ENCODE measurements around the gene CAPN13. TPM values are rescaled to one million over a fixed set of nuclear protein-coding genes. Genes with fewer than 3 reads are reported as not detected.

The CAPN13 gene
- total and polyA plus RNA-seq, 2 experiments from 2014 or later: 0.50 to 0.94 TPM

- Mint-ChIP-seq H3K27ac (no peak overlapping the region), H3K36me3 (ENCODE audit: low read depth) (no peaks in the 10 kb centered on the region), H3K4me3 (no peak overlapping the region), H3K27me3 (ENCODE audit: insufficient read depth, low read depth, poor library complexity) (peaks cover 2% of the 10 kb centered on the region), H3K9me3 (no peaks in the 10 kb centered on the region), H3K4me1 (peaks cover 3% of the 10 kb centered on the region; the same call in 1 of the 3 replicates)
- no peaks in the 10 kb centered on the region for H3K9me2 ChIP-seq (ENCODE audit: insufficient read depth)
- no peak overlapping the region for H2AFZ ChIP-seq
- no peaks in the 10 kb centered on the region for H3K79me2 ChIP-seq (replicated peaks; ENCODE audit: insufficient read depth)
- no peaks in the 10 kb centered on the region for H3F3A ChIP-seq (replicated peaks; ENCODE audit: low read depth)
- ATAC-seq: no peak
- no peaks in the 10 kb centered on the region for H3K27me3 ChIP-seq (ENCODE audit: insufficient read depth)
- no peaks in the 10 kb centered on the region for H3K4me1 ChIP-seq (ENCODE audit: insufficient read depth)
- H3K4me2 ChIP-seq: no peak overlapping the region
- H3K36me3 ChIP-seq (ENCODE audit: insufficient read depth): no peaks in the 10 kb centered on the region
- DNase-seq (ENCODE audit: low spot score): no peak
- no peak overlapping the region for H3K27ac ChIP-seq (ENCODE audit: low read depth)
- no peak overlapping the region for H3K4me3 ChIP-seq
- H4K20me1 ChIP-seq (replicated peaks; ENCODE audit: insufficient read depth): no peaks in the 10 kb centered on the region
- TF ChIP-seq ZNF114 (CRISPR knock-in tag; IDR thresholded peaks at IDR 0.05) (no peak), EZH2phosphoT487 (IDR thresholded peaks at IDR 0.05; ENCODE audit: unreplicated experiment) (no peak), ETS1 (IDR thresholded peaks at IDR 0.05) (no peak), POLR2AphosphoS5 (IDR thresholded peaks at IDR 0.05; ENCODE audit: low read depth) (no peak), JUNB (IDR thresholded peaks at IDR 0.05; ENCODE audit: unreplicated experiment) (no peak), REST (IDR thresholded peaks at IDR 0.05; ENCODE audit: unreplicated experiment) (no peak), ZNF331 (CRISPR knock-in tag; IDR thresholded peaks at IDR 0.05; ENCODE audit: low read depth) (no peak), ZNF462 (CRISPR knock-in tag; IDR thresholded peaks at IDR 0.05) (no peak), CREB1 (CRISPR knock-in tag; IDR thresholded peaks at IDR 0.05; ENCODE audit: low read depth) (no peak), CTCF (conservative IDR thresholded peaks at IDR 0.05; ENCODE audit: low read depth in 2 of 2) (no peak), NANOG (IDR thresholded peaks at IDR 0.05; ENCODE audit: borderline replicate concordance) (no peak)
Observed at GRCh38 chr2:30680121-30680520, 127.1 kb downstream of the CAPN13 start.
